Osteoblast (primary cell): ENCODE measurements around the gene HBP1. TPM values are rescaled to one million over a fixed set of nuclear protein-coding genes. Genes with fewer than 3 reads are reported as not detected.

Source experiments
- DNase-seq: peaks from one replicate; pipeline ENCODE4 v3.0.0; 2011; ENCODE audit warnings: low spot score, mixed read lengths; ENCODE audit not compliant: insufficient read length; ENCODE audit errors: missing footprints
- H2AFZ ChIP-seq: 2 replicates; pipeline ENCODE4 v1.6.0; 2011; ENCODE audit warnings: mild to moderate bottlenecking, low read length
- H3K27ac ChIP-seq: 2 replicates; pipeline ENCODE4 v1.5.1; 2011; ENCODE audit warnings: mild to moderate bottlenecking, low read depth, low read length, moderate library complexity
- H3K27me3 ChIP-seq: 2 replicates; pipeline ENCODE4 v1.6.0; 2012; ENCODE audit warnings: mild to moderate bottlenecking, control low read depth, inconsistent platforms, low read length, moderate library complexity; ENCODE audit not compliant: insufficient read depth
- H3K36me3 ChIP-seq: 2 replicates; pipeline ENCODE4 v1.5.1; 2011; ENCODE audit warnings: mild to moderate bottlenecking, low read length, control low read depth, moderate library complexity; ENCODE audit not compliant: insufficient read depth
- H3K4me1 ChIP-seq: 2 replicates; pipeline ENCODE4 v1.5.1; 2011; ENCODE audit warnings: mild to moderate bottlenecking, low read length, control low read depth, moderate library complexity; ENCODE audit not compliant: insufficient read depth
- H3K4me2 ChIP-seq: 2 replicates; pipeline ENCODE4 v1.6.0; 2011; ENCODE audit warnings: mild to moderate bottlenecking, low read length; ENCODE audit not compliant: insufficient read depth
- H3K4me3 ChIP-seq: fragments of 200-600 bp; sonication (generic); 3 replicates; pipeline ENCODE4 v1.5.1; 2012; ENCODE audit warnings: mild to moderate bottlenecking, low read length, inconsistent platforms; ENCODE audit not compliant: insufficient read depth
- H3K79me2 ChIP-seq: 2 replicates; pipeline ENCODE4 v1.6.0; 2012; ENCODE audit warnings: mild to moderate bottlenecking, low read length, control low read depth, inconsistent platforms; ENCODE audit not compliant: insufficient read depth
- H3K9me3 ChIP-seq: 2 replicates; pipeline ENCODE4 v1.5.1; 2011; ENCODE audit warnings: low read depth, low read length, control low read depth
- H4K20me1 ChIP-seq: 2 replicates; pipeline ENCODE4 v1.6.0; 2012; ENCODE audit warnings: mild to moderate bottlenecking, low read length, control low read depth; ENCODE audit not compliant: insufficient read depth
- CTCF ChIP-seq: IDR thresholded peaks from 2 replicates; pipeline ENCODE4 v1.5.1; 2011; ENCODE audit warnings: mild to moderate bottlenecking, low read depth, low read length, moderate library complexity; ENCODE audit errors: extremely low read depth
- total RNA-seq: library from RNA; depleted of rRNA; stranded (reverse); fragments of >200 nt; gene quantifications from 2 replicates; pipeline ENCODE4 v1.2.3, GENCODE V29; 2012

HBP1 gene
- total RNA-seq, 1 donor = 175 TPM

GRCh38 chr7:107248551-107249316 lies 79.9 kb downstream of the HBP1 start:
- Histone ChIP-seq H3K9me3 (no peaks in the 10 kb centered on the region), H3K4me1 (no peaks in the 10 kb centered on the region), H3K4me3 (no peak overlapping the region), H2AFZ (no peak overlapping the region), H4K20me1 (no peaks in the 10 kb centered on the region), H3K4me2 (no peak overlapping the region), H3K79me2 (no peaks in the 10 kb centered on the region), H3K36me3 (no peaks in the 10 kb centered on the region), H3K27ac (no peak overlapping the region), H3K27me3 (no peaks in the 10 kb centered on the region)
- DNase-seq = no peak
- TF ChIP-seq CTCF = no peak

GRCh38 chr7:107251963-107252362 lies 83.2 kb downstream of the HBP1 start:
- Histone ChIP-seq H3K4me2 (no peak overlapping the region), H4K20me1 (no peaks in the 10 kb centered on the region), H3K4me1 (no peaks in the 10 kb centered on the region), H3K27ac (no peak overlapping the region), H3K36me3 (no peaks in the 10 kb centered on the region), H3K27me3 (no peaks in the 10 kb centered on the region), H3K4me3 (no peak overlapping the region), H3K79me2 (no peaks in the 10 kb centered on the region), H3K9me3 (no peaks in the 10 kb centered on the region), H2AFZ (no peak overlapping the region)
- no peak for TF ChIP-seq CTCF
- DNase-seq = no peak

Other genes with a start within 250 kb of the HBP1 start
- gene PRKAR2B, start 124.3 kb upstream of the HBP1 start, total RNA-seq = 2.4 and 2.5 TPM in 2 replicates